ENCODE measurements around the gene RTN4RL2. TPM values are rescaled to one million over a fixed set of nuclear protein-coding genes. Genes with fewer than 3 reads are reported as not detected.

The RTN4RL2 gene
- total and polyA plus RNA-seq, 4 donors: 0.20 to 4.3 (median 1.1) TPM; not detected in 1

- no peaks in the 10 kb centered on the region for H3K27me3 ChIP-seq (ENCODE audit: control insufficient read depth in 1 of 2, insufficient read depth in 2 of 2, low read length in 1 of 2)
- H3K9me3 ChIP-seq (ENCODE audit: control insufficient read depth, low read length): no peaks in the 10 kb centered on the region
- H3K4me3 ChIP-seq (ENCODE audit: low read length in 2 of 2): no peak overlapping the region
- DNase-seq: no peak
- H3K4me1 ChIP-seq (ENCODE audit: control insufficient read depth in 1 of 2, insufficient read depth in 2 of 2, low read length in 2 of 2): no peaks in the 10 kb centered on the region
- H3K27ac ChIP-seq (ENCODE audit: low read depth in 1 of 2, low read length in 2 of 2): no peak overlapping the region
- intact Hi-C loops (cut with DNase I): no loop called here
- H3K36me3 ChIP-seq (ENCODE audit: control insufficient read depth in 1 of 2, insufficient read depth in 2 of 2, low read length in 1 of 2): peaks cover 0 to 6% of the 10 kb centered on the region in 2 donors
- WGBS, 2 donors: 93 to 95% methylated on average over 15 of the region's 15 CpGs
- no peak for ATAC-seq (ENCODE audit: low FRiP score)
Observed at GRCh38 chr11:57487021-57487778, 26.9 kb downstream of the RTN4RL2 start.

GRCh38 chr11:57487920-57488659 lies 27.8 kb downstream of the RTN4RL2 start:
- no peak overlapping the region for H3K27ac ChIP-seq (ENCODE audit: low read depth in 1 of 2, low read length in 2 of 2)
- H3K27me3 ChIP-seq (ENCODE audit: control insufficient read depth in 1 of 2, insufficient read depth in 2 of 2, low read length in 1 of 2): no peaks in the 10 kb centered on the region
- intact Hi-C loops (cut with DNase I): no loop called here
- H3K4me3 ChIP-seq (ENCODE audit: low read length in 2 of 2): no peak overlapping the region
- no peaks in the 10 kb centered on the region for H3K9me3 ChIP-seq (ENCODE audit: control insufficient read depth, low read length)
- ATAC-seq (ENCODE audit: low FRiP score) (no peak), DNase-seq (no peak)
- H3K4me1 ChIP-seq (ENCODE audit: control insufficient read depth in 1 of 2, insufficient read depth in 2 of 2, low read length in 2 of 2): no peaks in the 10 kb centered on the region
- WGBS, 2 donors: 86 to 87% methylated on average over 6 of the region's 6 CpGs
- H3K36me3 ChIP-seq (ENCODE audit: control insufficient read depth in 1 of 2, insufficient read depth in 2 of 2, low read length in 1 of 2): peaks cover 0 to 6% of the 10 kb centered on the region in 2 donors

- WGBS, 2 donors: 90 to 92% methylated on average over 9 of the region's 9 CpGs
- H3K27me3 ChIP-seq (ENCODE audit: control insufficient read depth in 1 of 2, insufficient read depth in 2 of 2, low read length in 1 of 2): no peaks in the 10 kb centered on the region
Observed at GRCh38 chr11:57490456-57491248, 30.3 kb downstream of the RTN4RL2 start.

GRCh38 chr11:57491371-57492061 lies 31.2 kb downstream of the RTN4RL2 start:
- Histone ChIP-seq H3K4me1 (ENCODE audit: control insufficient read depth in 1 of 2, insufficient read depth in 2 of 2, low read length in 2 of 2) (no peaks in the 10 kb centered on the region), H3K27ac (ENCODE audit: low read depth in 1 of 2, low read length in 2 of 2) (no peak overlapping the region), H3K4me3 (ENCODE audit: low read length in 2 of 2) (no peak overlapping the region), H3K27me3 (ENCODE audit: control insufficient read depth in 1 of 2, insufficient read depth in 2 of 2, low read length in 1 of 2) (no peaks in the 10 kb centered on the region), H3K9me3 (ENCODE audit: control insufficient read depth, low read length) (no peaks in the 10 kb centered on the region), H3K36me3 (ENCODE audit: control insufficient read depth in 1 of 2, insufficient read depth in 2 of 2, low read length in 1 of 2) (peaks cover 0 to 6% of the 10 kb centered on the region in 2 donors)
- DNase-seq (no peak), ATAC-seq (ENCODE audit: low FRiP score) (no peak)
- 77 to 84% methylated on average over 11 of the region's 11 CpGs for WGBS, 2 donors
- intact Hi-C loops (cut with DNase I): loop anchor here in 1 of 2 donors (2.0 kb wide), 1 partner anchor 35 kb away; no protein-coding TSS in a partner anchor

More at GRCh38 chr11:57490456-57491248, 30.3 kb downstream of the RTN4RL2 start:
- H3K27ac ChIP-seq (ENCODE audit: low read depth in 1 of 2, low read length in 2 of 2): no peak overlapping the region
- peaks cover 0 to 6% of the 10 kb centered on the region in 2 donors for H3K36me3 ChIP-seq (ENCODE audit: control insufficient read depth in 1 of 2, insufficient read depth in 2 of 2, low read length in 1 of 2)
- DNase-seq: no peak
- no peaks in the 10 kb centered on the region for H3K9me3 ChIP-seq (ENCODE audit: control insufficient read depth, low read length)
- intact Hi-C loops (cut with DNase I): no loop called here
- no peak for ATAC-seq (ENCODE audit: low FRiP score)
- H3K4me1 ChIP-seq (ENCODE audit: control insufficient read depth in 1 of 2, insufficient read depth in 2 of 2, low read length in 2 of 2): no peaks in the 10 kb centered on the region
- no peak overlapping the region for H3K4me3 ChIP-seq (ENCODE audit: low read length in 2 of 2)

- intact Hi-C loops (cut with DNase I): loop anchor here in 1 of 2 donors (2.0 kb wide), 1 partner anchor 33 kb away; no protein-coding TSS in a partner anchor
- peak; percentile 69 for ATAC-seq (ENCODE audit: low FRiP score)
- Histone ChIP-seq H3K36me3 (ENCODE audit: control insufficient read depth in 1 of 2, insufficient read depth in 2 of 2, low read length in 1 of 2) (peaks cover 0 to 2% of the 10 kb centered on the region in 2 donors), H3K4me3 (ENCODE audit: low read length in 2 of 2) (no peak overlapping the region), H3K9me3 (ENCODE audit: control insufficient read depth, low read length) (no peaks in the 10 kb centered on the region), H3K4me1 (ENCODE audit: control insufficient read depth in 1 of 2, insufficient read depth in 2 of 2, low read length in 2 of 2) (no peaks in the 10 kb centered on the region), H3K27me3 (ENCODE audit: control insufficient read depth in 1 of 2, insufficient read depth in 2 of 2, low read length in 1 of 2) (no peaks in the 10 kb centered on the region), H3K27ac (ENCODE audit: low read depth in 1 of 2, low read length in 2 of 2) (no peak overlapping the region)
- peak in 1 of 2 donors; percentile 85 for DNase-seq
- WGBS, 2 donors: 73 to 74% methylated on average over 15 of the region's 15 CpGs
Observed at GRCh38 chr11:57493507-57494503, 33.5 kb downstream of the RTN4RL2 start.

GRCh38 chr11:57496109-57496820 lies 35.9 kb downstream of the RTN4RL2 start:
- ATAC-seq (ENCODE audit: low FRiP score) (no peak), DNase-seq (no peak)
- Histone ChIP-seq H3K27ac (ENCODE audit: low read depth in 1 of 2, low read length in 2 of 2) (no peak overlapping the region), H3K27me3 (ENCODE audit: control insufficient read depth in 1 of 2, insufficient read depth in 2 of 2, low read length in 1 of 2) (no peaks in the 10 kb centered on the region), H3K4me3 (ENCODE audit: low read length in 2 of 2) (no peak overlapping the region), H3K36me3 (ENCODE audit: control insufficient read depth in 1 of 2, insufficient read depth in 2 of 2, low read length in 1 of 2) (no peaks in the 10 kb centered on the region), H3K9me3 (ENCODE audit: control insufficient read depth, low read length) (no peaks in the 10 kb centered on the region), H3K4me1 (ENCODE audit: control insufficient read depth in 1 of 2, insufficient read depth in 2 of 2, low read length in 2 of 2) (no peaks in the 10 kb centered on the region)
- intact Hi-C loops (cut with DNase I): no loop called here
- WGBS, 2 donors: 88 to 90% methylated on average over 9 of the region's 9 CpGs
